GM12801 (cell line): ENCODE data around the gene DNAH17.

Experiments
- TF ChIP-seq, protein P1 (sequence below): IDR thresholded peaks from one replicate; pipeline ENCODE4 v1.5.1; 2011; ENCODE audit warnings: control low read depth; ENCODE audit not compliant: insufficient read length; ENCODE audit errors: extremely low read depth

Gene DNAH17

DNA sequence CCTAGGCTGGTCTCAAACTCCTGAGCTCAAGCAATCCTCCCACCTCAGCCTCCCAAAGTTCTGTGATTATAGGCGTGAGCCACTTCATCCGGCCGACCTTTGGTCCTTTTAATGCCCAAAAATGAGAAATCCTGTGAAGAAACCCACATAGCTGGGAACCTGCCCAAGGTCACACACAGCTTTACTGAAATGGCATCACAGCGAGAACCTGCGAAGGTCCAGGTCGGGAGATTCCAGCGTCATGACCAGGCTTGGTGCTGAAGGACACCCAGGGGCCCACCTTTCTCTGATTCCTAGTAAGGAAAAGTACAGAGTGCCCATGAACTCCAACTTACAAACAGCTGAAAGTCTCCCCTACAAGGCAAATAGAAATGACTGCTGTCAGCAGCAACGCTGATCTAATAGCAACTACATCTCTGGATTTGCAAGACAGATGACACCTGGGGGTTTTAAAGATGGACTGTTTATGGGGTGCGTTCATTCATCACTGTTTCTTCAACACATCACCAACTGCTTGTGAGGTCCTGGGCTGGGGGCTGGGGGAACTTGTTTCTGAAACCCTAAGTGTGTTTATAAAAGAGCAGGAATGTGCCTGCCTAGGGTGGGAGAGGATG is 24.5 kb upstream of the DNAH17 start:
- TF ChIP-seq, protein P1, sequence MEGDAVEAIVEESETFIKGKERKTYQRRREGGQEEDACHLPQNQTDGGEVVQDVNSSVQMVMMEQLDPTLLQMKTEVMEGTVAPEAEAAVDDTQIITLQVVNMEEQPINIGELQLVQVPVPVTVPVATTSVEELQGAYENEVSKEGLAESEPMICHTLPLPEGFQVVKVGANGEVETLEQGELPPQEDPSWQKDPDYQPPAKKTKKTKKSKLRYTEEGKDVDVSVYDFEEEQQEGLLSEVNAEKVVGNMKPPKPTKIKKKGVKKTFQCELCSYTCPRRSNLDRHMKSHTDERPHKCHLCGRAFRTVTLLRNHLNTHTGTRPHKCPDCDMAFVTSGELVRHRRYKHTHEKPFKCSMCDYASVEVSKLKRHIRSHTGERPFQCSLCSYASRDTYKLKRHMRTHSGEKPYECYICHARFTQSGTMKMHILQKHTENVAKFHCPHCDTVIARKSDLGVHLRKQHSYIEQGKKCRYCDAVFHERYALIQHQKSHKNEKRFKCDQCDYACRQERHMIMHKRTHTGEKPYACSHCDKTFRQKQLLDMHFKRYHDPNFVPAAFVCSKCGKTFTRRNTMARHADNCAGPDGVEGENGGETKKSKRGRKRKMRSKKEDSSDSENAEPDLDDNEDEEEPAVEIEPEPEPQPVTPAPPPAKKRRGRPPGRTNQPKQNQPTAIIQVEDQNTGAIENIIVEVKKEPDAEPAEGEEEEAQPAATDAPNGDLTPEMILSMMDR: no peak

DNA sequence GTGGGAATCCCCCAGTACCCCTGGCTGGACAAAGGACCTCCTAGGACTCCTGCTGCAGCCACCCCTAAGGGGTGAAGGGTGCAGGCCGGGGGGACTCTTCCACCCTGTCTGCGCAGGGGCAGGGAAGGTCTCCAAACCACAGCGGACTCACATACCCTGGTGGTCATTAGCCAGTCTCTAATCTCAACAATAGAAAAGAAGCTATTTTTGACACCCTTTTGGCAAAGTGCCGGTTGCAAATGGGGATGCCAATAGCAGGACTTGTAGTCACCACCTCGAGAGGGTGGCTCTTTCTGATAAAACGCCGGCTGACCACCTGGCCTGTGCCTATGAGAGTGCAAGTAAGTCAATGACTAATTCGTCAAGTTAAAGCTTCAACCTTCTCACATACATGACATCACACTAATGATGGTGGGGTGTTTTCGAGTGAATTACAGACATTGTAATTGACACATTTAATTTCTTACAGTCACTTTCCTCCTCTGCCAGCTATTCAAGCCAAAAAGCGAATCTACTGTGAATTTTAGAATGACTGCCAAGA is 23.1 kb upstream of the DNAH17 start:
- TF ChIP-seq, protein P1: no peak

DNA sequence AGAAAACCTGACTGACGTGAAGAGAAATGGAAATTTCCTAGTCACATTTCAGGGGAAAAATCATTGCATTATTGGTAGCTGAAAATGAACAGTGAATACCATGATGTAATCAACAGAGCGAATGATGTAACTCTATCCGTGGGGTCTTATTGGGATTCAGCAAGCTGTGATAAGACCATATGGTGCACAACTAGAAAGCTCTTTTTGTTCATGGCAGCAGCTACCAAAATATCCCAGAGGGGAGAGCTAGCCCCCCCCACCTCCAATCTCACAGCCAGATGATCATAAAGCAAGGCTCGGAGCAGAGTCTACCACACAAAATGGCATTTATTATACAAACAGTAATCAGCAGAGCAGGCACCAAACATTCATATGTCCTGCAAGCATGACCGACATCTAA is 22.2 kb upstream of the DNAH17 start:
- TF ChIP-seq, protein P1: no peak

DNA sequence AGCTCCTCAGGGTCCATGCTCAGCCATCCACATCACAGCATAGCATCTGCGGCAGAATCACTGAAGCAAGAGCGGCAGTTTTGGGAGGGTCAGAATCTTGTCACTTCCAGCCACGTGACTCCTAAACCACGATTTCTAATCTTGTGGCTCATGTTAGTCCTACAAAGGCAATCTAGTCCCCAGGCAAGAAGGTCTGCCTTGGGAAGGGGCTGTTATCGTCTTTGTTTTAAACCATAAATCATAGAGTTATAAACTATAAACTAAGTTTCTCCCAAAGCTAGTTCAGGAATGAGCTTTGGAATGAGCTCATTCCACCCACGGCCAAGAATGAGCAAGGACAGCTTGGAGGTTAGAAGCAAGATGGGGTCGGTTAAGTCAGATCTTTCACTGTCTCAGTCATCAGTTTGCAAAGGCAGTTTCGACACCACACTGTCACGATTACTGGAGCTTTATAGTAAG is 20.8 kb upstream of the DNAH17 start:
- TF ChIP-seq, protein P1: no peak

DNA sequence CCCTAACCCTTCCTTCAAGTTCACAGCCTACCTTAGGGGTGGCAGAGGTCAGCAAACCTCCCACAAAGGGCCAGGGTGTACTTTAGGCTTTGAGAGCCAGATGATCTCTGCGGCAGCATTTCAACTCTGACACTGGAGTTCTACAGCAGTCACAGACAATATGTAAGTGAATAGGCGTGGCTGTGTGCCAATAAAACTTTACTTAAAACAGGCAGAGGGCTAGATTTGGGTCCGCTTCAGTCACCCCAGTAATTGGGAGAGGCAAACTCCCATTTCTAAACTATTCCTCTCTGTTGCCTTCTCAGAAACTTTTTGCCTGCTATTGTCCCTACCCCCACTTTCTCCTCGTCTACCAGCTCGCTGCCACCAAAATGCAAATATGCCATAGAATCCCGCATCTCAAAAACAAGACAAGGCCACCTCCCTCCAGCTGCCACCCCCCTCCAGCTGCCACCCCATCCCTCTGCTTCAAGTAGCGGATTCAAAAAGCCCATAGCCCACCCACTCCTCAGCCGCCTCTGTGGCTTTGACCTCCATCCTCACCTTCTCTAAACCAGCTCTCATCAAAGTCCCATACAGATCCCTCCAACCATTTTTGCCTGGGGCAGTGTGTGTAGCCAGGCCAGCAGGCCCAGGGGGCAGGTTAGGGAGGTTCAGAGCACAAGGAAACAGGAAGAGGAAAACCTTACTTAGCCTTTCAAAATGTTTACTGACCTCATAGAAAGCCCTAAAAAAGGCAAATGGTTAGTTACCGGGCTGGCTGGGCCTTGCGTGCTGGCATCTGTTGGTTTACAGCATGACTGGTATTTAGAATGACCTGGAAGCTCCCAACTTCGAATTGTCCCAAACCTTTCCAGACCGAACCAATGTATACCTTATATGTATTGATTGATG is 19.9 kb upstream of the DNAH17 start:
- TF ChIP-seq, protein P1: no peak

DNA sequence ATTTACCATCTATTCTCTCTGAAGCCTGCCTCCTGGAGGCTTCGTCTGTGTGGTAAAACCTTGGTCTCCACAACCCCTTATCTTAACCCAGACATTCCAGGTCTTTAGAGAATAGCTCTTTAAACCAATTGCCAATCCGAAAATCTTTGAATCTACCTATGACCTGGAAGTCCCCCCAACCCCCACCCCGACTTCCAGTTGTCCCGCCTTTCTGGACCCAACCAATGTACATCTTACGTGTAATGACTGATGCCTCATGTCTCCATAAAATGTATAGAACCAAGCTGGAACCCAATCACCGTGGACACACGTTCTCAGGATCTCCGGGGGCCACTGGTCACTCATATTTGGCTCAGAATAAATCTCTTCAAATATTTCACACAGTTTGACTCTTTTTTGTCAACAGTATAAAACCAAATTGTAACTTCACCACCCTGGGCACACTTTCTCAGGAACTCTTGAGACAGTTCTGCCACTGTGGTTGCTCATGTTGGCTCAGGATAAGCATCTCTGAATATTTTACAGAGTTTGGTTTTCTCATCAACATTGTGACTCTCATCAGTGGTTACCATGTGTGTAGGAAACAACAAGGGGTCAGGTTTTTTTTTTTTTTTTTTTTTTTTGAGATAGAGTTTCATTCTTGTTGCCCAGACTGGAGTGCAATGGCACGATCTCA is 18.1 kb upstream of the DNAH17 start:
- TF ChIP-seq, protein P1: no peak

DNA sequence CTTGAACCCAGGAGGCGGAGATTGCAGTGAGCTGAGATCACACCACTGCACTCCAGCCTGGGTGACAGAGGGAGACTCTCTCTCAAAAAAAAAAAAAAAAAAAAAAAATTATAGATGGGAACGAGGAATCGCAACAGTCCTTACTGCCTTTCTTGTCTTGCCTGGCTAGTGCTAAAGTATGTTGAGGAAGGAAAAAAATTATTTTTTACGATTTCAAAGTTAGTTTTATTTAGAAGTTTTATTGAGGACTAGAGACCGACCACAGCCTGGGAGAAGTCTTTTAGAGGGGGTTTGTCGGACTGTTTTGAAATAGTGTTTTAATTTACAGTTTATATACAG is 15.8 kb upstream of the DNAH17 start:
- TF ChIP-seq, protein P1: no peak
